Body of pancreas (tissue), 4 donors: ENCODE data around the gene KIZ. TPM values are rescaled to one million over a fixed set of nuclear protein-coding genes. Genes with fewer than 3 reads are reported as not detected.

Experiments
- ATAC-seq: fragments of 150-250 bp; one replicate; pipeline ENCODE4 v1.9.1; 2016
- DNase-seq, 4 donors: peaks; one replicate each; pipeline ENCODE4 v3.0.0-alpha.2; 2019
- H3K27ac ChIP-seq, 4 donors: fragments of 200-600 bp; sonication (generic); 1 replicate in 3 of 4; 2 replicates in 1 of 4; pipeline versions ENCODE4 v1.5.1 to v1.6.1; 2016 to 2019; ENCODE audit warnings: mild to moderate bottlenecking in 1 of 4, mixed read lengths in 1 of 4, moderate library complexity in 1 of 4
- H3K27me3 ChIP-seq, 2 donors: fragments of 200-600 bp; sonication (generic); one replicate each; pipeline ENCODE4 v1.6.0; 2016; ENCODE audit warnings: mild to moderate bottlenecking in 1 of 2
- H3K36me3 ChIP-seq, 2 donors: fragments of 200-600 bp; sonication (generic); replicated peaks in 1 of 2; 2 replicates each; pipeline ENCODE4 v1.5.1; 2016; ENCODE audit warnings: low read depth in 2 of 2; ENCODE audit not compliant: insufficient read depth in 1 of 2
- H3K4me1 ChIP-seq: fragments of 200-600 bp; sonication (generic); one replicate; pipeline ENCODE4 v1.6.0; 2016
- H3K4me3 ChIP-seq, 2 donors: fragments of 200-600 bp; sonication (generic); 1 replicate in 1 of 2; 2 replicates in 1 of 2; pipeline ENCODE4 v1.5.1; 2016 to 2019
- H3K9me3 ChIP-seq, 3 donors: fragments of 200-600 bp; sonication (generic); 1 replicate in 2 of 3; 2 replicates in 1 of 3; pipeline ENCODE4 v1.5.1; 2016
- CTCF ChIP-seq, 7 experiments: fragments of 450-650 bp in 4 of 7; fragments of 200-600 bp in 3 of 7; sonication (generic) in 3 of 7; IDR thresholded peaks; one replicate each; pipeline ENCODE4 v1.5.1; 2016 to 2019; ENCODE audit warnings: antibody characterized with exemption in 7 of 7
- POLR2A ChIP-seq, 3 donors: fragments of 450-650 bp; IDR thresholded peaks; one replicate each; pipeline ENCODE4 v1.6.1; 2016; ENCODE audit warnings: antibody characterized with exemption in 3 of 3, mild to moderate bottlenecking in 2 of 3
- WGBS, 2 donors: methylation state at CpG; one replicate each; pipeline ENCODE4 v1.1.5; 2017; 5-methylcytosine and 5-hydroxymethylcytosine counted together
- intact Hi-C: fragments of 100-400 bp; cut with DNase I; formaldehyde crosslinking; loops from one replicate; pipeline ENCODE4 v1.15.1; 2023
- total RNA-seq, 2 donors: library from RNA; depleted of rRNA; stranded (reverse); fragments of >200 nt; gene quantifications; one replicate each; pipeline ENCODE4 v1.1.0, GENCODE V29; 2016

KIZ gene
- total RNA-seq, 2 donors from 2014 or later, result 17.1 to 28.7 TPM

- WGBS, 2 donors, result 71 to 75% methylated on average over 14 to 15 of the region's 15 CpGs
- no peak for DNase-seq
Measured at GRCh38 chr20:21265261-21266190, 139.6 kb downstream of the KIZ start.

GRCh38 chr20:21266191-21266536 lies 140.3 kb downstream of the KIZ start:
- 74 to 78% methylated on average over 3 to 5 of the region's 5 CpGs for WGBS, 2 donors
- intact Hi-C loops, result no loop called here
- no peak for TF ChIP-seq CTCF (IDR thresholded peaks at IDR 0.05)
- TF ChIP-seq POLR2A (IDR thresholded peaks at IDR 0.05), result no peak
- Histone ChIP-seq H3K36me3 (no peaks in the 10 kb centered on the region), H3K4me3 (no peak overlapping the region), H3K4me1 (no peaks in the 10 kb centered on the region), H3K27ac (no peak overlapping the region), H3K27me3 (no peaks in the 10 kb centered on the region), H3K9me3 (no peaks in the 10 kb centered on the region)
- ATAC-seq (no peak), DNase-seq (no peak)

More at GRCh38 chr20:21265261-21266190, 139.6 kb downstream of the KIZ start:
- Histone ChIP-seq H3K36me3 (no peaks in the 10 kb centered on the region), H3K9me3 (no peaks in the 10 kb centered on the region), H3K4me1 (no peaks in the 10 kb centered on the region), H3K27me3 (no peaks in the 10 kb centered on the region), H3K4me3 (no peak overlapping the region), H3K27ac (no peak overlapping the region)
- TF ChIP-seq CTCF (IDR thresholded peaks at IDR 0.05) (no peak), POLR2A (IDR thresholded peaks at IDR 0.05) (no peak)
- no peak for ATAC-seq
- intact Hi-C loops, result no loop called here

DNA sequence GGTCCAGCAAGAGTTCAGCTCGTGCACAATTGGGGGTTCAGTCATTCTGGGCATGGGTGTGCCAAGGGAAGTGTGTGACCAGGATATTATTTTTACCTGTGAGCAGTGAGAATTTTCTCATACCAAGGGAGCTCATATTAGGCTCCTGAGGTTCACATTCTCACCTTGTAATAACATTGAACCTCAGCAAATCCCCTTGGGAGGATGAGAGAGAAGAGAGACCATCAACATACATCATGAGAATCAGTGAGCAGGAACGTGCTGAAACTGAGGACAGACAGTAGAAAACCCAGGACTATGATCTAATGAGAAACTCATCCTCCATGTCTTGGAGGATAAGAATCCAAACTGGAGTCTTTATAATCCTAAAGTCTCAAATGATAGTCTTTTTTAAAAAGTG lies 143.9 kb downstream of the KIZ start:
- H3K4me1 ChIP-seq, result no peaks in the 10 kb centered on the region
- intact Hi-C loops, result no loop called here
- no peak overlapping the region for H3K27ac ChIP-seq
- TF ChIP-seq POLR2A (IDR thresholded peaks at IDR 0.05) (no peak), CTCF (IDR thresholded peaks at IDR 0.05) (no peak)
- H3K4me3 ChIP-seq, result no peak overlapping the region
- no peak for ATAC-seq
- H3K9me3 ChIP-seq, result peaks cover 0 to 9% (median 0%) of the 10 kb centered on the region in 3 donors
- H3K36me3 ChIP-seq, result no peaks in the 10 kb centered on the region
- 36 to 46% methylated on average over 2 of the region's 2 CpGs for WGBS, 2 donors
- DNase-seq, result no peak
- no peaks in the 10 kb centered on the region for H3K27me3 ChIP-seq

GRCh38 chr20:21270806-21271205 lies 144.9 kb downstream of the KIZ start:
- intact Hi-C loops, result no loop called here
- no peaks in the 10 kb centered on the region for H3K27me3 ChIP-seq
- WGBS, 2 donors, result 75 to 77% methylated on average over 8 of the region's 8 CpGs
- H3K4me1 ChIP-seq, result no peaks in the 10 kb centered on the region
- H3K9me3 ChIP-seq, result peaks cover 0 to 9% (median 0%) of the 10 kb centered on the region in 3 donors
- H3K36me3 ChIP-seq, result no peaks in the 10 kb centered on the region
- H3K4me3 ChIP-seq, result no peak overlapping the region
- ATAC-seq (no peak), DNase-seq (no peak)
- no peak overlapping the region for H3K27ac ChIP-seq
- TF ChIP-seq POLR2A (IDR thresholded peaks at IDR 0.05), result no peak

DNA sequence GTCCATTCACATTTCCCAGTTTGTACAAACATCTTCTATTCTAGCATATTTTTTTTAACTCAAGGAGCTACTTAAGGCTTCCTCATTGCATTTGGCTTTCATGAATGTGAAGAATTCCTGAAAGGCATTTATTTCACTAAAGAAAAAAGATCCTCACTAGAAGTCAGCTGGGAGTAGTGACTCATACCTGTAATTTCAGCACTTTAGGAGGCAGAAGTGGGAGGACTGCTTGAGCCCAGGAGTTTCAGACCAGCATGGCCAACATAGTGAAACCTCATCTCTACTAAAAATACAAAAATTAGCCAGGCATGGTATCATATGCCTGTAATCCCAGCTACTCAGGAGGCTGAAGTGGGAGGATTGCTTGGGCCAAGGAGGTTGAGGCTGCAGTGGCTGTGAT lies 146.4 kb downstream of the KIZ start:
- ATAC-seq, result no peak
- Histone ChIP-seq H3K36me3 (no peaks in the 10 kb centered on the region), H3K4me3 (no peak overlapping the region), H3K27me3 (no peaks in the 10 kb centered on the region), H3K27ac (no peak overlapping the region), H3K4me1 (no peaks in the 10 kb centered on the region), H3K9me3 (peaks cover 0 to 9% (median 0%) of the 10 kb centered on the region in 3 donors)
- intact Hi-C loops, result no loop called here
- no peak for TF ChIP-seq POLR2A (IDR thresholded peaks at IDR 0.05)
- DNase-seq, result no peak
